ACHN (cell line): ENCODE results near the gene PRELP.

Source experiments
- DNase-seq: peaks from one replicate; pipeline ENCODE4 v3.0.0-alpha.2; 2015
- in situ Hi-C: cut with HindIII; loops from 2 replicates; pipeline ENCODE4 v1.10.0; 2017; ENCODE audit warnings: low sequenced_read_pairs, low pct_ligation_motif_present, low pct_unique_long_range_greater_than_20kb

The PRELP gene

GRCh38 chr1:203468326-203468725 is 7.3 kb upstream of the PRELP start:
- in situ Hi-C loops: no loop called here

GRCh38 chr1:203470240-203470639 is 5.4 kb upstream of the PRELP start:
- DNase-seq: no peak
- in situ Hi-C loops: loop anchor here (10.0 kb wide), 1 partner anchor 105 kb away; no protein-coding TSS in a partner anchor

More at GRCh38 chr1:203468326-203468725, 7.3 kb upstream of the PRELP start:
- DNase-seq: no peak

- DNase-seq: no peak
- in situ Hi-C loops: loop anchor here (10.0 kb wide), 1 partner anchor 107 kb away; no protein-coding TSS in a partner anchor
These were observed 3.8 kb upstream of the PRELP start for GRCh38 chr1:203471841-203472240.

- no peak for DNase-seq
- in situ Hi-C loops: loop anchor here (10.0 kb wide), 1 partner anchor 108 kb away; no protein-coding TSS in a partner anchor
These were observed 2.3 kb upstream of the PRELP start for GRCh38 chr1:203473281-203473680.

- in situ Hi-C loops: loop anchor here (10.0 kb wide), 1 partner anchor 109 kb away; no protein-coding TSS in a partner anchor
These were observed 1.8 kb upstream of the PRELP start for GRCh38 chr1:203473781-203474305.

GRCh38 chr1:203476216-203476814 is 709 bp downstream of the PRELP start:
- DNase-seq: no peak
- in situ Hi-C loops: loop anchor here (10.0 kb wide), 1 partner anchor 112 kb away; no protein-coding TSS in a partner anchor

More at GRCh38 chr1:203473781-203474305, 1.8 kb upstream of the PRELP start:
- DNase-seq: no peak

- in situ Hi-C loops: loop anchor here (10.0 kb wide), 1 partner anchor 113 kb away; no protein-coding TSS in a partner anchor
- DNase-seq: no peak
These were observed 2.1 kb downstream of the PRELP start for GRCh38 chr1:203477748-203478147.

GRCh38 chr1:203478231-203478630 is 2.6 kb downstream of the PRELP start:
- in situ Hi-C loops: loop anchor here (10.0 kb wide), 1 partner anchor 113 kb away; no protein-coding TSS in a partner anchor
- DNase-seq: no peak

- in situ Hi-C loops: loop anchor here (10.0 kb wide), 1 partner anchor 114 kb away; no protein-coding TSS in a partner anchor
- DNase-seq: no peak
These were observed 3.4 kb downstream of the PRELP start for GRCh38 chr1:203478986-203479385.

- DNase-seq: no peak
- in situ Hi-C loops: loop anchor here (10.0 kb wide), 1 partner anchor 115 kb away; no protein-coding TSS in a partner anchor
These were observed 4.0 kb downstream of the PRELP start for GRCh38 chr1:203479646-203480045.

GRCh38 chr1:203480084-203480483 is 4.5 kb downstream of the PRELP start:
- no peak for DNase-seq
- in situ Hi-C loops: no loop called here

GRCh38 chr1:203480525-203481084 is 5.0 kb downstream of the PRELP start:
- in situ Hi-C loops: no loop called here
- DNase-seq: peak; percentile 45

- in situ Hi-C loops: no loop called here
- no peak for DNase-seq
These were observed 5.6 kb downstream of the PRELP start for GRCh38 chr1:203481196-203481595.

GRCh38 chr1:203486618-203487370 is 11.2 kb downstream of the PRELP start:
- DNase-seq: no peak
- in situ Hi-C loops: no loop called here

- DNase-seq: no peak
- in situ Hi-C loops: no loop called here
These were observed 12.9 kb downstream of the PRELP start for GRCh38 chr1:203488539-203488938.

- no peak for DNase-seq
- in situ Hi-C loops: no loop called here
These were observed 15.0 kb downstream of the PRELP start for GRCh38 chr1:203490607-203491006.

- no peak for DNase-seq
- in situ Hi-C loops: no loop called here
These were observed 16.1 kb downstream of the PRELP start for GRCh38 chr1:203491664-203492063.

GRCh38 chr1:203492082-203492747 is 16.6 kb downstream of the PRELP start:
- DNase-seq: no peak
- in situ Hi-C loops: no loop called here
